IMR-90 (cell line): Measurements from ENCODE around the gene VPS8. TPM values are rescaled to one million over a fixed set of nuclear protein-coding genes. Genes with fewer than 3 reads are reported as not detected.

Experiments
- ATAC-seq: fragments of 200-7000 bp; cut with Tn5 transposase; 2 replicates; pipeline ENCODE4 v1.9.1; 2020; ENCODE audit warnings: low read depth, mild to moderate bottlenecking, moderate library complexity
- BruUV-seq: library from RNA; stranded (reverse); fragments of 400-500 nt; replicated peaks from 2 replicates; lab custom pipeline; 2021; lab: Mats Ljungman, UMichigan
- CTCF ChIA-PET: fragments of 300-600 bp; formaldehyde crosslinking; extraction: SDS; loops from one replicate; lab custom pipeline; 2021; ENCODE audit warnings: antibody characterized with exemption; lab: Yijun Ruan, JAX
- POLR2A ChIA-PET: fragments of 300-600 bp; sonication (Branson Sonifier 250); formaldehyde crosslinking; loops from one replicate; lab custom pipeline; 2022; ENCODE audit warnings: antibody characterized with exemption; ENCODE audit not compliant: unreplicated experiment; lab: Charles Lee
- DNase-seq: peaks from one replicate; pipeline ENCODE4 v3.0.0; 2013
- H2AFZ ChIP-seq: replicated peaks from 2 replicates; pipeline ENCODE3; 2013; ENCODE audit warnings: low read length, mild to moderate bottlenecking; ENCODE audit not compliant: poor library complexity
- H2AK5ac ChIP-seq: 2 replicates; pipeline ENCODE4 v1.6.1; 2013; ENCODE audit warnings: low read depth, low read length, inconsistent platforms
- H2AK9ac ChIP-seq: replicated peaks from 2 replicates; pipeline ENCODE3; 2013; ENCODE audit warnings: mild to moderate bottlenecking, low read depth, low read length, moderate library complexity; ENCODE audit not compliant: poor library complexity
- H2BK120ac ChIP-seq: 2 replicates; pipeline ENCODE4 v1.6.1; 2013; ENCODE audit warnings: low read depth, low read length, inconsistent platforms
- H2BK15ac ChIP-seq: 3 replicates; pipeline ENCODE4 v1.6.1; 2013; ENCODE audit warnings: low read depth, low read length, inconsistent platforms
- H2BK20ac ChIP-seq: 2 replicates; pipeline ENCODE4 v1.6.1; 2013; ENCODE audit warnings: low read depth, mild to moderate bottlenecking, inconsistent platforms, low read length, moderate library complexity
- H2BK5ac ChIP-seq: 2 replicates; pipeline ENCODE4 v1.6.1; 2013; ENCODE audit warnings: mild to moderate bottlenecking, low read depth, low read length, inconsistent platforms; ENCODE audit not compliant: poor library complexity, severe bottlenecking
- H3K14ac ChIP-seq: replicated peaks from 2 replicates; pipeline ENCODE4 v1.6.1; 2013; ENCODE audit warnings: low read depth, low read length, inconsistent platforms
- H3K18ac ChIP-seq: 2 replicates; pipeline ENCODE4 v1.6.1; 2013; ENCODE audit warnings: low read depth, low read length, control low read depth
- H3K23ac ChIP-seq: 2 replicates; pipeline ENCODE4 v1.6.1; 2013; ENCODE audit warnings: low read depth, low read length, inconsistent platforms
- H3K27ac ChIP-seq: 2 replicates; pipeline ENCODE4 v1.5.1; 2013; ENCODE audit warnings: mild to moderate bottlenecking, control low read depth, low read length; ENCODE audit not compliant: insufficient read depth
- H3K27me3 ChIP-seq: 2 replicates; pipeline ENCODE4 v1.6.1; 2013; ENCODE audit warnings: low read length; ENCODE audit not compliant: control insufficient read depth, insufficient read depth
- H3K36me3 ChIP-seq: 2 replicates; pipeline ENCODE4 v1.6.1; 2013; ENCODE audit warnings: low read length, mixed read lengths; ENCODE audit not compliant: control insufficient read depth, insufficient read depth
- H3K4ac ChIP-seq: 2 replicates; pipeline ENCODE4 v1.6.1; 2013; ENCODE audit warnings: low read depth, low read length, inconsistent platforms
- H3K4me1 ChIP-seq: 2 replicates; pipeline ENCODE4 v1.6.1; 2013; ENCODE audit warnings: low read length, mixed read lengths; ENCODE audit not compliant: control insufficient read depth, insufficient read depth
- H3K4me2 ChIP-seq: 2 replicates; pipeline ENCODE4 v1.6.1; 2013; ENCODE audit warnings: low read depth, mild to moderate bottlenecking, control low read depth, low read length, moderate library complexity
- H3K4me3 ChIP-seq: 2 replicates; pipeline ENCODE4 v1.5.1; 2013; ENCODE audit warnings: low read depth, mild to moderate bottlenecking, control low read depth, low read length, moderate library complexity; ENCODE audit not compliant: insufficient read depth
- H3K56ac ChIP-seq: 2 replicates; pipeline ENCODE4 v1.6.1; 2013; ENCODE audit warnings: low read length, inconsistent platforms; ENCODE audit not compliant: insufficient read depth; ENCODE audit errors: extremely low read depth
- H3K79me1 ChIP-seq, 2 experiments: 2 replicates each; pipeline ENCODE4 v1.6.1; 2013; ENCODE audit warnings: low read length in 2 of 2, inconsistent platforms in 1 of 2, low read depth in 1 of 2
- H3K9ac ChIP-seq: 2 replicates; pipeline ENCODE4 v1.6.1; 2013; ENCODE audit warnings: low read depth, low read length, control low read depth
- H3K9me1 ChIP-seq: 2 replicates; pipeline ENCODE4 v1.6.1; 2013; ENCODE audit warnings: low read length, inconsistent platforms; ENCODE audit not compliant: insufficient read depth
- H3K9me3 ChIP-seq: 2 replicates; pipeline ENCODE4 v1.6.1; 2013; ENCODE audit warnings: low read length; ENCODE audit not compliant: control insufficient read depth, insufficient read depth
- H4K20me1 ChIP-seq: 2 replicates; pipeline ENCODE4 v1.6.1; 2013; ENCODE audit warnings: low read length, inconsistent platforms; ENCODE audit not compliant: insufficient read depth
- H4K5ac ChIP-seq: 2 replicates; pipeline ENCODE4 v1.6.1; 2013; ENCODE audit warnings: mild to moderate bottlenecking, low read depth, low read length, control low read depth
- H4K8ac ChIP-seq, 2 experiments: 2 replicates each; pipeline ENCODE4 v1.6.1; 2013; ENCODE audit warnings: low read depth in 2 of 2, low read length in 2 of 2, control low read depth in 1 of 2, inconsistent platforms in 1 of 2
- H4K91ac ChIP-seq: 2 replicates; pipeline ENCODE4 v1.6.1; 2013; ENCODE audit warnings: low read depth, low read length, inconsistent platforms; ENCODE audit not compliant: insufficient read depth
- BHLHE40 ChIP-seq: fragments of 150-350 bp; IDR thresholded peaks from 2 replicates; pipeline ENCODE4 v1.6.1; 2016; ENCODE audit warnings: mild to moderate bottlenecking, low read depth, low read length
- CHD1 ChIP-seq: IDR thresholded peaks from 2 replicates; pipeline ENCODE4 v1.6.1; 2012; ENCODE audit warnings: low read depth, low read length, improper control_type of control experiment
- MAZ ChIP-seq: IDR thresholded peaks from 2 replicates; pipeline ENCODE4 v1.6.1; 2012; ENCODE audit warnings: low read depth, mild to moderate bottlenecking, low read length, improper control_type of control experiment, moderate library complexity, borderline replicate concordance
- NFE2L2 ChIP-seq: fragments of 150-350 bp; IDR thresholded peaks from 2 replicates; pipeline ENCODE4 v1.6.1; 2016; ENCODE audit warnings: low read depth, mild to moderate bottlenecking, low read length
- RCOR1 ChIP-seq: IDR thresholded peaks from 2 replicates; pipeline ENCODE4 v1.6.1; 2012; ENCODE audit warnings: mild to moderate bottlenecking, low read length, improper control_type of control experiment; ENCODE audit not compliant: insufficient replicate concordance
- RFX5 ChIP-seq: IDR thresholded peaks from 2 replicates; pipeline ENCODE4 v1.8.0; 2012; ENCODE audit warnings: low read depth, mild to moderate bottlenecking, low read length, moderate library complexity
- SMC3 ChIP-seq: fragments of 150-350 bp; IDR thresholded peaks from 2 replicates; pipeline ENCODE4 v1.6.1; 2016; ENCODE audit warnings: low read depth, mild to moderate bottlenecking, antibody characterized with exemption, low read length, moderate library complexity
- WGBS, 2 experiments: methylation state at CpG; one replicate each; pipeline versions ENCODE4 v1.1.5 to v1.1.7; 2013; ENCODE audit warnings: missing lambda C conversion rate in 2 of 2; ENCODE audit not compliant: insufficient read length in 1 of 2; ENCODE audit errors: extremely low coverage in 2 of 2; 5-methylcytosine and 5-hydroxymethylcytosine counted together
- dilution Hi-C: fragments of 300-500 bp; cut with HindIII; formaldehyde crosslinking; loops from one replicate; pipeline ENCODE4 v1.14.3; 2018; ENCODE audit warnings: low sequenced_read_pairs; ENCODE audit not compliant: unreplicated experiment
- in situ Hi-C: fragments of 300-500 bp; cut with MboI; formaldehyde crosslinking; loops from 3 replicates; pipeline ENCODE4 v1.14.3; 2019; ENCODE audit warnings: low sequenced_read_pairs, inconsistent platforms, mixed read lengths
- intact Hi-C: fragments of 100-400 bp; cut with micrococcal nuclease; formaldehyde crosslinking; loops from 2 replicates; pipeline ENCODE4 v1.10.0; 2022
- polyA plus RNA-seq, 3 experiments: library from polyadenylated mRNA; depleted of rRNA; stranded (reverse); fragments of >200 nt; gene quantifications; 2 replicates each; pipeline ENCODE4 v1.2.3, GENCODE V29; 2012; ENCODE audit warnings: low replicate concordance in 1 of 3
- total RNA-seq: library from RNA; depleted of rRNA; stranded (reverse); fragments of >200 nt; gene quantifications from 2 replicates; pipeline ENCODE4 v1.2.3, GENCODE V29; 2012
- TF ChIP-seq, protein P1 (sequence below): fragments of 150-350 bp; IDR thresholded peaks from 2 replicates; pipeline ENCODE4 v1.6.1; 2017; ENCODE audit warnings: mild to moderate bottlenecking, antibody characterized with exemption, low read length, low read depth

Gene VPS8
- total and polyA plus RNA-seq, 2 of the 4 experiments (the other 2 are of a cell fraction): 14.0 to 56.1 TPM

DNA sequence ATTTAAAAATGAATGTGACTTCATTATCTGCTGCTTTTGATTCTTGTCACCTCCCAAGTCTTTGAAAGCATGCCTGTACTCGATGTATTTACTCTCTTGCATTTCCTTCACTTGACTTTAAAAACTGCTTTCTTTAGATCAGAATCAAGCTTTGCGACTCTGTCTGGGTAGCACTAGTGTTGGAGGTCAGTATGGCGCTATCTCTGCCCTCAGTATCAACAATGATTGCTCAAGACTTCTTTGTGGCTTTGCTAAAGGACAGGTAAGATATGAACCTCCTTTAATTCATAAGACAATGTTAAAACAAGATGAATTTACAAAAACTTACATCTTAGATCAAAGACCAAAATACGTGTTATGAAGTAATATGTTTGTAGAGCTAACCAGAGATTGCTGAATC, 37.0 kb downstream of the VPS8 start:
- 0 out of 2 replicates have a peak, but pooled peaks cover under 1% of the 10 kb centered on the region for H3K4me1 ChIP-seq
- H3K14ac ChIP-seq: no peak overlapping the region
- H2BK20ac ChIP-seq: no peak overlapping the region
- H2AFZ ChIP-seq: no peak overlapping the region
- ATAC-seq (no peak), DNase-seq (no peak)
- CTCF ChIA-PET: no interaction called here
- BruUV-seq: no TSS peak
- WGBS, 2 experiments: no CpG with 5 or more reads among the region's 4 CpGs
- H3K27ac ChIP-seq: no peak overlapping the region
- H3K18ac ChIP-seq: no peak overlapping the region
- H3K9ac ChIP-seq: no peak overlapping the region
- H3K9me1 ChIP-seq: 0 out of 2 replicates have a peak, but pooled peaks cover under 1% of the 10 kb centered on the region
- no peak overlapping the region for H4K5ac ChIP-seq
- no peaks in the 10 kb centered on the region for H3K9me3 ChIP-seq
- H3K36me3 ChIP-seq: peaks cover 7% of the 10 kb centered on the region
- no peak overlapping the region for H3K23ac ChIP-seq
- H2BK15ac ChIP-seq: no peak overlapping the region
- H3K4me3 ChIP-seq: no peak overlapping the region
- POLR2A ChIA-PET: no interaction called here
- no peak overlapping the region for H2AK9ac ChIP-seq
- H4K91ac ChIP-seq: no peak overlapping the region
- H2BK5ac ChIP-seq: no peak overlapping the region
- intact Hi-C loops (no loop called here), in situ Hi-C loops (no loop called here), dilution Hi-C loops (no loop called here)
- no peaks in the 10 kb centered on the region for H4K20me1 ChIP-seq
- no peak overlapping the region for H3K4me2 ChIP-seq
- H3K56ac ChIP-seq: no peak overlapping the region
- no peak overlapping the region for H4K8ac ChIP-seq
- H3K4ac ChIP-seq: no peak overlapping the region
- no peak overlapping the region for H2AK5ac ChIP-seq
- no peak overlapping the region for H2BK120ac ChIP-seq
- no peak for TF ChIP-seq RFX5
- TF ChIP-seq BHLHE40: no peak
- no peak for TF ChIP-seq CHD1
- TF ChIP-seq MAZ: no peak
- TF ChIP-seq, protein P1, sequence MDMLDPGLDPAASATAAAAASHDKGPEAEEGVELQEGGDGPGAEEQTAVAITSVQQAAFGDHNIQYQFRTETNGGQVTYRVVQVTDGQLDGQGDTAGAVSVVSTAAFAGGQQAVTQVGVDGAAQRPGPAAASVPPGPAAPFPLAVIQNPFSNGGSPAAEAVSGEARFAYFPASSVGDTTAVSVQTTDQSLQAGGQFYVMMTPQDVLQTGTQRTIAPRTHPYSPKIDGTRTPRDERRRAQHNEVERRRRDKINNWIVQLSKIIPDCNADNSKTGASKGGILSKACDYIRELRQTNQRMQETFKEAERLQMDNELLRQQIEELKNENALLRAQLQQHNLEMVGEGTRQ: no peak
- TF ChIP-seq SMC3: no peak
- no peak for TF ChIP-seq NFE2L2
- TF ChIP-seq RCOR1: no peak
- H3K27me3 ChIP-seq: no peaks in the 10 kb centered on the region
- no peaks in the 10 kb centered on the region for H3K79me1 ChIP-seq
